ENCODE measurements around the gene SYNGR1.

The SYNGR1 gene

GRCh38 chr22:39349967-39350726 lies at the start of gene SYNGR1:
TSS of gene SYNGR1 (plus strand) at chr22:39349991. CDS start at chr22:39350011, 20 bp downstream.
- DNase-seq: no peak

- DNase-seq: peak; percentile 37
Measured at GRCh38 chr22:39300186-39300830, 49.5 kb upstream of the SYNGR1 start.

GRCh38 chr22:39301108-39301507 lies 48.7 kb upstream of the SYNGR1 start:
- no peak for DNase-seq

GRCh38 chr22:39301926-39302325 lies 47.9 kb upstream of the SYNGR1 start:
- no peak for DNase-seq

- DNase-seq: no peak
Measured at GRCh38 chr22:39302431-39302960, 47.3 kb upstream of the SYNGR1 start.

GRCh38 chr22:39303358-39303757 lies 46.4 kb upstream of the SYNGR1 start:
- DNase-seq: no peak

GRCh38 chr22:39303892-39304671 lies 45.7 kb upstream of the SYNGR1 start:
- no peak for DNase-seq

- DNase-seq: peak; percentile 38
Measured at GRCh38 chr22:39306456-39307361, 43.1 kb upstream of the SYNGR1 start.

GRCh38 chr22:39308614-39309363 lies 41.0 kb upstream of the SYNGR1 start:
- DNase-seq: no peak

- no peak for DNase-seq
Measured at GRCh38 chr22:39309364-39309861, 40.4 kb upstream of the SYNGR1 start.

GRCh38 chr22:39309881-39310714 lies 39.7 kb upstream of the SYNGR1 start:
- DNase-seq: no peak

GRCh38 chr22:39311592-39312400 lies 38.0 kb upstream of the SYNGR1 start:
- no peak for DNase-seq

- DNase-seq: no peak
Measured at GRCh38 chr22:39312410-39312809, 37.4 kb upstream of the SYNGR1 start.

- no peak for DNase-seq
Measured at GRCh38 chr22:39313258-39314001, 36.4 kb upstream of the SYNGR1 start.

- DNase-seq: no peak
Measured at GRCh38 chr22:39314251-39314971, 35.4 kb upstream of the SYNGR1 start.

GRCh38 chr22:39315389-39315788 lies 34.4 kb upstream of the SYNGR1 start:
- DNase-seq: no peak

- peak; percentile 89 for DNase-seq
Measured at GRCh38 chr22:39316440-39317083, 33.2 kb upstream of the SYNGR1 start.
